HG03565 (cell line): ENCODE results near the gene PSD4.

ENCODE experiments used
- ATAC-seq: cut with Tn5 transposase; IDR thresholded peaks from one replicate; pipeline ENCODE4 v1.9.1; 2021; ENCODE audit warnings: mild to moderate bottlenecking, moderate library complexity; ENCODE audit not compliant: unreplicated experiment

The PSD4 gene

GRCh38 chr2:113167115-113167932 is 6.4 kb upstream of the PSD4 start:
- no peak for ATAC-seq

- no peak for ATAC-seq
These were observed 5.8 kb upstream of the PSD4 start for GRCh38 chr2:113167962-113168340.

- ATAC-seq = no peak
These were observed 4.7 kb upstream of the PSD4 start for GRCh38 chr2:113169002-113169530.

GRCh38 chr2:113169586-113169985 is 4.2 kb upstream of the PSD4 start:
- ATAC-seq = no peak

- ATAC-seq = no peak
These were observed 2.3 kb upstream of the PSD4 start for GRCh38 chr2:113171334-113172075.

GRCh38 chr2:113172721-113173541 is 840 bp upstream of the PSD4 start:
- ATAC-seq = no peak

GRCh38 chr2:113174376-113174750 is 592 bp downstream of the PSD4 start:
- ATAC-seq = no peak

- ATAC-seq = peak; percentile 52
These were observed 1.4 kb downstream of the PSD4 start for GRCh38 chr2:113175042-113175628.

- ATAC-seq = no peak
These were observed 2.2 kb downstream of the PSD4 start for GRCh38 chr2:113175736-113176695.

- ATAC-seq = no peak
These were observed 3.1 kb downstream of the PSD4 start for GRCh38 chr2:113176696-113177355.

- ATAC-seq = no peak
These were observed 4.4 kb downstream of the PSD4 start for GRCh38 chr2:113178069-113178746.

GRCh38 chr2:113178891-113179290 is 5.1 kb downstream of the PSD4 start:
- ATAC-seq = no peak

- ATAC-seq = no peak
These were observed 5.8 kb downstream of the PSD4 start for GRCh38 chr2:113179446-113180045.

GRCh38 chr2:113180131-113180946 is 6.6 kb downstream of the PSD4 start:
- no peak for ATAC-seq

GRCh38 chr2:113181258-113182051 is 7.7 kb downstream of the PSD4 start:
- ATAC-seq = no peak

- no peak for ATAC-seq
These were observed 8.9 kb downstream of the PSD4 start for GRCh38 chr2:113182471-113183260.
